HG03095 (cell line): ENCODE measurements around the gene ZNF385B.

Experiments
- ATAC-seq: cut with Tn5 transposase; IDR thresholded peaks from one replicate; pipeline ENCODE4 v1.9.1; 2021; ENCODE audit warnings: moderate library complexity; ENCODE audit not compliant: unreplicated experiment

The ZNF385B gene

DNA sequence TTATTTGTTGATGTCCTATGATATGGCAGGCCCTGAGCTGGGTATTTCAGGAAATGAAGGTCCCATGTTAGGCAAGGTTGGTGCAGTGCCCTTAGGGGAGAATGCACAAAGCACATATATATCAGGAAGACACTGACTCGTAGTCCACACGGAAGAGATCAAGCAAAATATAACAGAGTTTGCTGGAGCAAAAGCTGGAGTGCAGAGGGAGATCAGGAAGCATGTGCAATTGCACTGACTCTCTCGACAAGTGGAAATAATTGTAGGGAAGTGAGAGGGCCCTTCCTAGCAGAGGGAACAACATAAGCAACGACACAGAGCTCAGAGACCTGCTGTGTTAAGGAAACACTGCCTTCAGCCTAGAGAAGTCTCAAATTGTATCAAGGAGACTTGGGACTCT lies 4.2 kb downstream of the ZNF385B start:
- no peak for ATAC-seq

DNA sequence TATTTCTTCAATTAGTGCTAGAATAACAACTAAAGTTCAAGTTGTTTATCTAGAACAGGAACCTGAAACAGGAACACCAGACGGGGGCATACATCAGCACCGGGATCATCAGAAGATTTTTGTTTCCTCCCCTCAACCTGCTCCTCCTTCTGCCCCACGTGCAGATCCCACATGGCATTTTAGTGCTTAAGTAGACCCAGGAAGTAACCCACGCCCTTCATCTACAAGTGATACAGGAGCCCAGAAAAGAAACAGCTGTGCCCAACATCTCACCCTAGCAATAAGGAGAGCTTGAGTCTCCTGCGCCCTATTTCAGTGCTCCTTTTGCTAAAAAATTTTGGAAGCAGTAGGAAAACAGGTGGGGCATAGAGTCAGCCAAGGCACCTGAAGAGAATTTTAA lies 5.2 kb downstream of the ZNF385B start:
- ATAC-seq, result no peak

DNA sequence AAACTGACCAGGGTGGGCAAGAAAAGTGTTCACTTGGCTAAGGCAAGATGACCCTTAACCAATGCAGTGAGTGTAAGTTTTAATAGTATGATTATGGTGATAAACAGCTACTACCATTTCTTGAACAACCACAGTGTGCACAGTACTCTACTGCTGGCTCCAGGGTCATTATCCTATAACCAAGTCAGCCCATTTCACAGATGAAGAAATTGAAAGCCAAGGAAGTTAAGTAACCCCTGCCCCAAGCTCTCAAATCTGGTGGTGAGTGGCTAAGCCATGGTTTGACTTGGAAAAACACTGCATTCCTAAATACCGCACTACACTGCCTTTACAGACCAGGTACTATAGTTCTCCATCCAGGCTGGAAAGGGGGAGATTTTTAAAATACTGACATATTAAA lies 5.7 kb downstream of the ZNF385B start:
- ATAC-seq, result no peak

DNA sequence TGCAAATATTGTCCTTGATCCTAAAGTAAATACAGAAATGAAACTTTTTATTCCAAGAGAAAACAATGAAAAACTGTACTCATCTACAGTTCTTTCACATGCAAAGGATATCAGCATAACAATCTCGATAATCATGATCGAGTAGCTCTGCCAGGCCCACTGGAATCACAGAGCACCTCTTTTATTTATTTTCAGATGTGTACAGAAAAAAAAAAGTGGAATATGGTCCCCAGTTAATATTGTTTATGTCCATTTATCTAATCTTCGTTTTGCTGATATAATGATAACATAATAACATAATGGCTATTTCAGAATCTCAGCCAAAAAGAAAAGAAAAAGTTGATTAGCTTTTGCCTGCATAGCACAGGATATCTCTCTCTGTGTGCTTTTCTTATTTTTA lies 6.5 kb downstream of the ZNF385B start:
- no peak for ATAC-seq

DNA sequence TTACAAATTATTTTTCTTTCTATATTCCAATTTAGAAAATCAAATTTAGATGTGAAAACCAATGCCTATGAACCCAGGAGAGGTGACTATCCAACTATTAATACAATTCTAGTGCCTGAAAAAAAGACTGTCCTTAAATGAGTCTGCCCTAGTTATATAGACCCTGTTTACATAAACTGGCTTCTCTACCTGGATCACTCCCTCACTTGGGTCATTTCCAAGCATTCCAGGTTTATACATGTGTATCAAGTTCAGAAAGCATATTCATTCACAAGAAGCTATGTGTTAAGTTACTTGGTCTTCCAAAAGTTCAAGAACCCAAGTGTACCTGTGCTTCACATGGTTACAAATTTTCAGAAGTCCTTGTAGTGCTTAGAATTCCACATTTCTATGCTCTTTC lies 8.3 kb downstream of the ZNF385B start:
- no peak for ATAC-seq

DNA sequence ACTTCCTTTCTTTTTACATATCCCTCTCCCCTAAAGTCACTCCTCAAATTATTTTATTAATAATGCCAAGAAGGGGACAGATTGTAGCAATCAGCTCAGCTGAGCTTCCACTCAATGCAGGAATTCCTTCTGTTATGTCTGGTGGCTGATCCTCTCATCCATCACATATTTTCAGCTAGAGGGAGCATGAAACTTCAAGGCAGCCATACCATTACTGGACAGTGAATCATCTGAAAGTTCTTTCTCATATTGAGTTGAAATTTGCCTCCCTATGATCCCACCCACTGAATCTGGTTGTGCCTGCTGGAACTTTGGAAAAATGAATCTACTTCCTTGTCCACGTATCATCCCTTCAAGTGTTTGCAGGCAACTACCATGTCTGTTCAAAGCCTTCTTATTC lies 11.2 kb downstream of the ZNF385B start:
- ATAC-seq, result no peak

DNA sequence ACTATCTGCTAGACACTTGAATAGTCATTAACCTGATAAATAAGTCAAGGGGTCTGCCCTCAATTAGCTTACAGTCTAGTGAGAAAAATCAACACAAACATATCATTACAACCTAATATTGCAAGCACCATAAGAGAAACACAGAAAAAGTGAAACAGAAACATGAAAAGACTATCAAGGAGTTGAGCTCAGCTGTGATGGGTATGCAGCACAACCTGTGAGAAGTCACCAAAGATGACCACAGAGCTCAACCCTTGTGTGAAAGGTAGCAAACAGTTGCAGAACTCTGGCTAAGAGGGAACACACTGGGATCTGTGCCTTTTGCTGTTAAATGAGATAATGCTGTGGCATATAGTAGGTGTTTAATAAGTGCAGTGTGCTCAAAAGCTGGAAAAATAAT lies 11.7 kb downstream of the ZNF385B start:
- ATAC-seq, result no peak

DNA sequence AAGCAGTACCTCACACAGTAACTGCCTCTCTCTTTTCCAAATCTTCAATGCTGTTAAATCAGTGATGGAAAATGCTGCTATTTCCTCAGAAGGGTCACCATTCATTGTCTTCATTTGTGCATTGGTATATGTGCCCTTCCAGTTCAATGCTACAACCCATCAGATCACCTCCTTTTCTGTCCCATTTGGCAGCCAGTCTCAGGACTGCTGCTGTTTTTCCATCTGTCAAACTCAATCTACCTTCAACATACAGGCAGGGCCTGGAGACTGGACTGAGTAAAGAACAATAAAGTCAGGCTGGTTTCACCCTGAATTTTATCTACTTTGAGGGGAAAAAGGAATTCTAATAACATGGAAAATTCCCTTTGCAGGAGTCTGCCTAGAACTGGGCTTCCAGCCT lies 17.9 kb downstream of the ZNF385B start:
- no peak for ATAC-seq

DNA sequence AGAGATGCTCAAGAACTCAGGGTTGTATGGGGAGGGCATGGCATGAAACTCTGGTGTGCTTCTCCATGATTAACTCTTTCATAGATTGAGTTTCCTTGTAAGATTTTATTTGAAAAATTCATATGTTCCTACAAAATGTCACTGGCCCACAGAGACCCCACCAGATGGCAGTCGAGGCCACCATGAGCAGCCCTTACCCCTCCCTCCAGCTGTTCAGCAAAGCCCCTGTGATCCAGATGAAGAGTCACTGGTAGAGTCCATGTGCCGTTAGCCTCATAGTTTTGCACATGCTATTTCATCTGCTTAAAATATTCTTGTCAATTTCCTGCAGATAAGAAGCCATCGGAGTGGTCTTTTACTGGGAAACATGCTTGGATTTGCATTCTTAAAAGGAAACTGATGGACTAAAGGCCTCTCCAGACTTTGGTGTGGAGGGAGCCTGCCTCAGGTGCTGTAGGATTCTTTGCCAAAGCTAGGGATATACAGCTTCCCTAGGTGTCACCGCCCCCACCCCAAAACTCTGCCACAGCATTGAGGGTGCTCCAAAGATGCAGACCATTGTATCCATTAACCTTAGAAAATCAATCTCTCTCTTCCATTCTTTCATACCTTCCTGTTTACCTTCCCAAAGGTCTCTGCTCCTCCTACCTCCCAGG lies 18.8 kb downstream of the ZNF385B start:
- ATAC-seq, result no peak

DNA sequence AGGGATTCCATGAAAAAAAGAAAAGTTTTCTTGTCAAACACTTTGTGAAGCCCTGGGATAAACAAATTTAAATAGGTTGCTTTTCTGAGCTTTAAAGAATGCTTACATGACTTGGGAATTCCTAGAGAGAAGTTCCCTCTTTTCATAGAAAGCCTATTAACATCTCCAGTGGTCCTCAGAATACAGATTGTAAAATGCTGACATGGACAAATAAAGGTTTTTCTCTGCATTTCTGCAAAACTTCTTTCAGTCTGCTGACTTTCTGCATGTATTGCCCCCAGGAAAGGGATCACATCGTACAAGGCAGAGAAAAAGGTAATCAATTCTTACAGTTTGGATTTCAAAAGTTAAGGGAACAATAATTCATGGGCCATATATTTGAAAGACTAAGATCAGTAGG lies 20.6 kb downstream of the ZNF385B start:
- no peak for ATAC-seq

DNA sequence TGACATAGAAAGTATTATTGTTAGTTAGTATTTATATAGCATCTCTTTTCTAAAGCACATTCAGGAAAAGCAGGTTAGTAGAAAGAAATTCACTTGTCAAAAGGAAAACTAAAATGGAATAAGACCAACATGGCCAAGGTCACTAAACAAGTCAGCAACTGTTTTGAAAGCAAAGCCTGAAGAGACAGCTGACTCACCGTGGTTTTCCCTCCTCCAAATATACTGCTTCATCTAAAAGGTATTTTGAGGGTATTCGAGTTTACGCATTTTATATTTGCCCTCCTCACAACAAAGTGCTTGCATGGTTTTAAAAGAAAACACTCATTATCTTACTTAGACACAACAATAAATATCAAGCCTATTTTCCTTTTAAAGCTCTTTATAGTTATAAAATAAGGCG lies 24.0 kb downstream of the ZNF385B start:
- ATAC-seq, result no peak

DNA sequence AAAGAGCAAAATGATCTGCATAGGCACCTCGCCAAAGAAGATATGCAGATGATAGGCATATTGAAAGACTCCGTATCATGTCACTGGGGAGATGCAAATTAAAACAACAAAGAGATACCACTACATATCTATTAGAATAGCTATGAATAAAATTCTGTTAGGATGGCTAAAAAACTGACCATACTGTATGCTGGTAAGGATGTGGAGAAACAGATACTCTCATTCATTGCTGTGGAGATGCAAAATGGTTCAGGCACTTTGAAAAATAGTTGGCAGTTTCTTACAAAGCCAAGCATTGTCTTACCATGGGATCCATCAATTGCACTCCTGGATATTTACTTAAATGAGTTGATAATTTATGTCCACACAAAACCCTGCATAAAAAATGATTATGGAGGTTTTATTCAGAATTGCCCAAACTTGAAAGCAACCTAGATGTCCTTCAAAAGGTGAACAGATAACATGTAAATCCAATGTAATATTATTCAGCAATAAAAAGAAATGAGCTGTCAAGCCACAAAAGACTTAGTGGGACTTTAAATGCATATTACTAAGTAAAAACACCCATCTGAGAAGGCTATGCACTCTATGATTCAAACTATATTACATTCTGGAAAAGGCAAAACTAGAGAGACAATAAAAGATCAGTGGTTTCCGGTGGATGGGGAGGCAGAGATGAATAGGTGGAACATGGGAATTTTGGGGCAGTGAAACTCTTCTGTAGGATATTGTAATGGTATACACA lies 31.2 kb downstream of the ZNF385B start:
- ATAC-seq, result no peak

DNA sequence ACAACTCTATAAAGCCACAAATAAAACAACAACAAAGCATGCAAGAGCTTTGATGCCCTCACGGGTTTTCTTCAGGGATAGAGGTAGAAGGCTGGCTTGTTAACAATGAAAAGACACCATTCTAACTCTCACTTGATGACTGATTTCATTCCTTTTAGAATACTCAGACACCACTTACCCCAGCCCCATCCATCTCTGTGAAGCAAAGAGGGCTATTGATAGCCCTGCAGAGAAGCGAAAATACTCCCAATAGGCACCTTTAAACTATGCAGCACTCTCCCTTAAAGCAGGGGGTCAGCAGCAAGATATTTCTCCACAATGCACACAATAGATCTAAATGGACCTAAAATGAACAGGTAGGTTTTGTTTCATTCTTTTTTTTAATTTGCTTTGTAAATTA lies 35.1 kb downstream of the ZNF385B start:
- ATAC-seq, result no peak

DNA sequence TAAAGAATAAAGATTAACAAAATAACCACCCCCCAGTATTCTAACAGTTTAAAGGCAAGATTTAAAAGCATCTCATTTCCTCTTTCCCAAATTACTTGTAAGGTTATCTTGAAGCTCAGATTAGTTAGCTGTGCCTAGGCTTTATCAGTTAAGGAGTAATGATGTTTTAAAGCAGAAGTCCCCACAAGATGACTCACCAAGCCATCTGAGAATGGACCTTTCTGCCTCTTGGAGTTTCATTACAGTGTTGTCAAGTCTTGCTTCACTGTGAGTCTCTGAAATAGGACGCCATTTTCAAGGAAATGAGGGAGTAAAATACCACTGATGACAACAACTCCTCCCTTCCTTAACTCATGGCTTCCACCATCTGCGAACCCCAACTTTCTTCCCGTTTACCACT lies 35.9 kb downstream of the ZNF385B start:
- ATAC-seq, result no peak

DNA sequence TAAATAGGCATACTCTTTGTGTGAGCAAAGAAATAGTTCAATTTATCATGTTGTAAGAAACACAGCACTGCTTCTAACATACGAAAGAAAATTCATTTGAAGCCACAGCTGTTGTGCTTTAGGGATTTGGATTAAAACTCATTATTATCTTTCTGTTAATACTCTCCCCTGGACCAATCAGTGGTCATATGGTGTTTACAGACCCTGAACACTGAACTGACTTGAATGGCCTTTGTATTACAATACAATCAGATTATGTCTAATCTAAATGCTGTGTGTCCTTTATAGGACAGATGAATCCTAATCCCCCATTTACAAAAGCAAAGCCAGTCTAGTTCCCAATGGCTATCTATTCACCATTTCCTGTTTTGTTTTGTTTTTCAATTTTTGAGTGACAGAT lies 36.5 kb downstream of the ZNF385B start:
- ATAC-seq, result no peak

DNA sequence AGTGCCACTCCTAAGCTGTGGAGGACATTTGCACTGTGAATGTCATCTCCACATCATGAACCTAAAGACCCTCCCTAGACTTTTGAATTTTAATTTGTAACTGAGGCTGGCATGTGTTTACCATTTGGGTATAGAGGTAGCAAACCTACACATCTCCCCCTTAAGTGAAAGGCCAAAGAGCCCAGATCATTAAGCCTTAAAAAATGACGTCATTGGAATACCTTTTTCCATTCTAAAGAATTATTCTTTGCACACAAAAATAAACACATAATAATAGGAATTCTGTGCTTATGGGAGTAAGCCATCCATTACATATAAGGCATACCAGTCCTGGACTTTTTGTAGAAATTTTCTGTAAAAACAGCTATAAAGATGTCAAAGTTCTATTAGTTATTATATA lies 38.9 kb downstream of the ZNF385B start:
- no peak for ATAC-seq

DNA sequence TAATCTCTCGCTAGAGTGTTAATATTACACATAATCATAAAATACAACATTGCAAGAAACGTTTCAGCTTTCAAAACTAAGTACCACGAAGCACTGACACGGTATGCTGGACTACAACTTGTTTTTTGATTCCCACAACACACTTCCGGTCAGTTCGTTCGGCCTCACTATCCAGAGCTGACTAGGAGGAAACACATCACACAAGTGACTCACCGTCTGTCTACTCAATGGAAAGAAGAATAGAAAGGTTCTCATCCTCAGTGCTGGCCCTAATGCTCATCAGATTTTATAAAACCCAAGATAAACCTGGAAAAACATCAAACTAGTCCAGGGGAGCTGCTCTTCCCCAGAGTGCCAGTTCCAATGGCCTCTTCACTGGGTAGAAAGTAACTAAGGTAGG lies 42.9 kb downstream of the ZNF385B start:
- ATAC-seq, result no peak

DNA sequence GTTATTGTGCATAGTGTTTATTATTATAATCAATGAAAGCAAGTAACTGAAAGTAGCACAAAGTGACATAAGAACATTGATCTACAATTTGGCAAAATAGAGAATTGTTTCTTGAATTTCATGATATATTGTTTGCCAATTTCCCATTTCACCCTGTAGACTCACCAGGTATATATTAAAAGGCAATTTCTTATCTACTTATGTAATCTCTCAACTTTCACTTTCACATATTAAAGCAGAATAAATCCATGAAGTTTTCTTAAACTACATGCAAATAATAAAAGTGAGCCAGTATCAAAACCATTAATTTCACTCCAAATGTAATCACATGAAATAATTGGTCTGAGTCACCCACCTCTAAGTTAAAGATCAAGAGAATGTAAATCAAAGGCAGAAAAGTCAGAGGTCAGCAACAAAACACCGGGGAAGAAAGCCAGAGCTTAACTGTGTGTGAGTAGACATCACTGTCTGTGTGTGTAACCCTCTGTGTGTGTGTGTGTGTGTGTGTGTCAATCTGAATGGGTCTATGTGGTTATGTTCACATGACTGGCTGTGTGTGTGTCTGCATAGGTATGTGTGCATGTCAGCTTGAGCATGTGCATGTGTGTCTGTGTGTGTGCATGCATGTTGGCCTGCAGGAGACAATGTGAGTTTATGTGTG lies 44.1 kb downstream of the ZNF385B start:
- no peak for ATAC-seq

DNA sequence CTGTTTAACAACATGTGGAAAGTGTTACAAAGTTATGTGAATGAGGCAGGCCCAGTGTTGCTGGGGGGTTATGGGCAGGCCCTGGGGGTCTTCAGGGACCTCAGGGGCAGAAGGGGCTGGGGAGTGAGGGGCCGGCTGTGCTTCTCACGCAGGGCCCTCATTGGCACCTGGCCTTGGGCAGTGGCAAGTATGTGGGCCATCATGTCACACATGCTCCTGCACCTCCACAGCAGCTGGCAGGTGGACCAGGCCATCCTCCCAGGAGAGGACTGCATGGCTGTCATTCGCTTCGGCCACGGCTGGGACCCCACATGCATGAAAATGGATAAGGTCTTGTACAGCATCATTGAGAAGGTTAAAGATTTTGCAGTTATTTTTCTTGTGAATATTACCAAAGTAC lies 47.4 kb downstream of the ZNF385B start:
- no peak for ATAC-seq

DNA sequence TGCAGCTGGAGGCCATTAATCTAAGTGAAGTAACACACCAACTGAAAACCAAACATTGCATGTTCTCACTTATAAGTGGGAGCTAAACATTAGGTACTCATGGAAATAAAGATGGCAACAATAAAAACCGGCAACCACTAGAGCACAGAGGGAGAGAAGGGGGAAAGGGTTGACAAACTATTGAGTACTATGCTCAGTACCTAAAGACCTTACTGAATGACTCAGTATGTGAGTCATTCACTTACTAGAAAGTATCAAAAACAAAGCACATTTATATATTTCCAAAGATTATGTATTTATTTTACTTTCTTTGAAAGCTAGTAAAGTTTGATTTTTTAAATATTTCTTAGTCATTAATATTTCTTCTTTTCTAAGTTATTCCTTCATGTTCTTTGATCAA lies 48.9 kb downstream of the ZNF385B start:
- ATAC-seq, result no peak

DNA sequence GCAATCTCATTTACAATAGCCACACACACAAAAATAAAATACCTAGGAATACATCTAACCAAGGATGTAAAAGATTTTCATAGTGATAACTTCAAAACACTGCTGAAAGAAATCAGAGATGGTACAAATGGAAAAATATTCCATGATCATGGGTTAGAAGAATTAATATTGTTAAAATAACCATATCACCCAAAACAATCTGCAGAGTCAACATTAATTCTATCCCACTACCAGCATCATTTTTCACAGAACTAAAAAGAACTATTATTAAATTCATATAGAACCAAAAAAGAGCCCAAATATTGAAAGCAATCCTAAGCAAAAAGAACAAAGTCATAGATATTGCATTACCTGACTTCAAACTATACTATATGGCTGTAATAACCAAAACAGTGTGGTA lies 50.4 kb downstream of the ZNF385B start:
- no peak for ATAC-seq

DNA sequence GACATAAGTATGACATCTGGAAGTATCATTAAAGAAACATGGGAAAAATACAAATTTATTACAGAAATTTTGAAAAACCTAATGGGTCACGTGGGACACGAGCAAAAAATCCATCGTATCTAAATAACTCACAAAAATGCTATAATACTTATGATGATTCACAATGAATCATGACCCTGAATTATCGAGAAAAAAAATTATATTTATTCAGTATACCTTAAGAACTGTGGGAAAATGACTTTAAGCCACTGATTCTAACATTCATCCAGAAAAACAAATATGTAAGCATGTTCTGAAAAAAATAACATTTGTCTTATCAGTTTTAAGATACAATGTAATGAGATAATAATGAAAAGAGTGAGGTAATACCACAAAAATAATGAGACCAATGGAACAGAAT lies 51.8 kb downstream of the ZNF385B start:
- no peak for ATAC-seq
